Femur (tissue), 1 donor: ENCODE results near the gene EIF4E.
"Not testable (repeated sequence)": the region's sequence is repeated elsewhere in the genome, so short reads cannot be mapped to it uniquely, and the experiment has no call there.

Source experiments
- DNase-seq: peaks from one replicate; pipeline ENCODE4 v3.0.0-alpha.2; 2017

Gene EIF4E

GRCh38 chr4:98930311-98930865 is 1.5 kb upstream of the EIF4E start:
- no peak for DNase-seq

GRCh38 chr4:98929341-98930267 is 671 bp upstream of the EIF4E start:
- no peak for DNase-seq

- DNase-seq = peak; percentile 85
Observed at GRCh38 chr4:98928131-98928504, 815 bp downstream of the EIF4E start.

- not testable (repeated sequence) for DNase-seq
Observed at GRCh38 chr4:98926257-98926656, 2.7 kb downstream of the EIF4E start.

- DNase-seq = no peak
Observed at GRCh38 chr4:98921292-98921691, 7.6 kb downstream of the EIF4E start.

GRCh38 chr4:98919996-98920395 is 8.9 kb downstream of the EIF4E start:
- no peak for DNase-seq

GRCh38 chr4:98910728-98911127 is 18.2 kb downstream of the EIF4E start:
- not testable (repeated sequence) for DNase-seq

- DNase-seq = no peak
Observed at GRCh38 chr4:98909646-98910401, 19.1 kb downstream of the EIF4E start.

GRCh38 chr4:98908703-98909262 is 20.1 kb downstream of the EIF4E start:
- DNase-seq = no peak

- no peak for DNase-seq
Observed at GRCh38 chr4:98908182-98908581, 20.8 kb downstream of the EIF4E start.

GRCh38 chr4:98905839-98906238 is 23.1 kb downstream of the EIF4E start:
- DNase-seq = no peak

GRCh38 chr4:98905297-98905696 is 23.6 kb downstream of the EIF4E start:
- DNase-seq = no peak

- no peak for DNase-seq
Observed at GRCh38 chr4:98903963-98904362, 25.0 kb downstream of the EIF4E start.

GRCh38 chr4:98903561-98903960 is 25.4 kb downstream of the EIF4E start:
- no peak for DNase-seq

- DNase-seq = no peak
Observed at GRCh38 chr4:98899277-98899676, 29.7 kb downstream of the EIF4E start.

GRCh38 chr4:98891478-98892337 is 37.2 kb downstream of the EIF4E start:
- no peak for DNase-seq

GRCh38 chr4:98890702-98891455 is 38.1 kb downstream of the EIF4E start:
- DNase-seq = no peak

GRCh38 chr4:98887145-98887544 is 41.8 kb downstream of the EIF4E start:
- no peak for DNase-seq

- not testable (repeated sequence) for DNase-seq
Observed at GRCh38 chr4:98886382-98886781, 42.6 kb downstream of the EIF4E start.

- DNase-seq = not testable (repeated sequence)
Observed at GRCh38 chr4:98880884-98881283, 48.0 kb downstream of the EIF4E start.

- DNase-seq = no peak
Observed at GRCh38 chr4:98879515-98879914, 49.4 kb downstream of the EIF4E start.

- no peak for DNase-seq
Observed at GRCh38 chr4:98873059-98873458, 55.9 kb downstream of the EIF4E start.
